HG03575 (cell line): Measurements from ENCODE around the gene SSTR3.

Experiments used
- ATAC-seq: cut with Tn5 transposase; IDR thresholded peaks from one replicate; pipeline ENCODE4 v1.9.1; 2021; ENCODE audit not compliant: unreplicated experiment, insufficient number of reproducible peaks, low FRiP score; ENCODE audit errors: extremely low read depth

The SSTR3 gene

GRCh38 chr22:37162221-37163095 is 49.8 kb downstream of the SSTR3 start:
- ATAC-seq, result no peak

DNA sequence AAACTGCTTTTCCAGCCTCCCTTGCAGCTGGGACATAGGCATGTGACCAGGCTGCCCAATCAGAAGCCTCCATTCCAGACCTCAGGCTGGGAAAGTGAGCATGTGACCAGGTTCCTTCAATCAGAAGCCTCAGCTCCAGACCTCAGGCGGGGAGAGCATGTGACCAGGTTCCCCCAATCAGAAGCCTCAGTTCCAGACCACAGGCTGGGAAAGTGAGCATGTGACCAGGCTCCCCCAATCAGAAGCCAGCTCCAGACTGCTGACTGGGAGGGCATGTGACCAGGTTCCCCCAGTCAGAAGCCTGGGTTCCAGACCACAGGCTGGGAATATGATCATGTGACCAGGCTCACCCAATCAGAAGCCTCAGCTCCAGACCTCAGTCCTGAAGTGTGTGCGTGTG is 50.8 kb downstream of the SSTR3 start:
- ATAC-seq, result no peak

- no peak for ATAC-seq
Observed at GRCh38 chr22:37160027-37160426, 52.2 kb downstream of the SSTR3 start.

- ATAC-seq, result no peak
Observed at GRCh38 chr22:37158963-37159290, 53.4 kb downstream of the SSTR3 start.

- ATAC-seq, result no peak
Observed at GRCh38 chr22:37157516-37158285, 54.6 kb downstream of the SSTR3 start.

GRCh38 chr22:37156686-37157435 is 55.4 kb downstream of the SSTR3 start:
- ATAC-seq, result no peak

GRCh38 chr22:37155971-37156370 is 56.3 kb downstream of the SSTR3 start:
- ATAC-seq, result no peak

DNA sequence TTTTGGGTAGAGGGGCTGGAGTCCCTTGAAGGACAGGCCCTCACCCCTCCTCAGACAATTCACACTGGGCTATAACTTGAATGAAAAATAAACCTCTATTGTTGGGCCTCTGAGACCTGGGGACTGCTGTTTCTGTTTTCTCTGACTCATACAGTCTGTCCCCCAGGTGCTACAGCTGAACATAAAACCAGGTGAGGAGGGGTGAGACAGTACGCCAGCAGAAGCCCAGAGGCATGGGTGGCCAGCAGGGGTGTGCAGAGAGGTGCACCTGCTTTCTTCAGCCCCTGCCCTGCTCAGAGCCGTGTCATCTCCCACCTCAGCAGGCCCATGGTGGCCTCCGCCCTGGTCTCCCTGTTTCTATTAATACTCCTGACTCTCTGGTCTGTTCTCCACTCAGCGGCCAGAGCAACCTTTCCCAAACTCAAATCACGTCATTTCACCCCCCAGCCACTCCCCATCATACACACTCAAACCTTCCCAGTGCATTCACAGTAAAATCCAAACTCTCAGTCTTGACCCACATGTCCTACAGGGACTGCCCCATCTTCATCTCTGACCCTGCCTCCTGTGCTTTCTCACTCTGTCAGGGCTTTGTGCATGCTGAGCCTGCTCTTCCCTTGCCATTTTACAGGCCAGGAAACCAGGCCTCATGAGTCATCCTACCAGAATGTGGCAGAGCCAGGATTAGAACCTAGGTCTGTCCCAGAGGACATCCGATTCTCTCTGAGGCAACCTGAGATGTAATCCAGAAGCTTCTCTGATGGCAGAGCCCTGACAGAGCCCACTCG is 57.2 kb downstream of the SSTR3 start:
- no peak for ATAC-seq
